Brain microvascular endothelial cell (primary cell): ENCODE measurements around the gene ACACA.

Source experiments
- DNase-seq: peaks from one replicate; pipeline ENCODE4 v3.0.0-alpha.2; 2020
- H3K27ac ChIP-seq: fragments of 250-450 bp; sonication (Bioruptor Pico); 2 replicates; pipeline ENCODE4 v1.5.1; 2020; ENCODE audit warnings: mild to moderate bottlenecking, moderate library complexity
- H3K27me3 ChIP-seq: fragments of 250-450 bp; sonication (Bioruptor Pico); replicated peaks from 2 replicates; pipeline ENCODE4 v1.5.1; 2020; ENCODE audit warnings: mild to moderate bottlenecking
- H3K36me3 ChIP-seq: fragments of 250-450 bp; sonication (Bioruptor Pico); replicated peaks from 2 replicates; pipeline ENCODE4 v1.5.1; 2020; ENCODE audit warnings: mild to moderate bottlenecking
- H3K4me3 ChIP-seq: 2 replicates; pipeline ENCODE4 v1.5.1; 2011; ENCODE audit warnings: low read depth, mild to moderate bottlenecking, control low read depth, low read length, moderate library complexity
- CTCF ChIP-seq: IDR thresholded peaks from 2 replicates; pipeline ENCODE4 v1.5.1; 2011; ENCODE audit warnings: low read depth, mild to moderate bottlenecking, moderate library complexity, low read length, control low read depth, inconsistent platforms; ENCODE audit errors: missing control alignments
- in situ Hi-C: cut with HindIII; loops from 2 replicates; pipeline ENCODE4 v1.10.0; 2017; ENCODE audit warnings: low sequenced_read_pairs, low pct_ligation_motif_present

ACACA gene

DNA sequence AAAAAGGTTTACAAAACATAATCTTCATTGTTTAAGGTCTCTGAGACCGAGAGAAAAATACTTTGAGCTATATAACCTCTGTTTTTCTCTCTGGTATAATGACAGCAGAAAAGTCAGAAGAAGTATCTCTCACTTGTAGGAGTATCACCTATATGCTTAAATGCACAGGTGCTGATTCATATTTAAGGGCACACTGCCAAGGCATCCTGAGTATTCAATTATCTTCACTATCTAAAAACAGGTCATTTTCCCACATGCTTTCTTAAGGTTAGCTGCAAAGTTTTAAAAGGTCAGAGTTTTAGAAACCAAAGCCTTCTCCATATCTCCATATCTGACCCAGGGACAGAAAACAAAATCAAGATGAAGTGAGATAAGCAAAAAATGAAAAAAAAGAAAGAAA, 130.2 kb downstream of the ACACA start:
- Histone ChIP-seq H3K36me3 (peaks cover 12% of the 10 kb centered on the region), H3K4me3 (no peak overlapping the region), H3K27me3 (no peaks in the 10 kb centered on the region), H3K27ac (no peak overlapping the region)
- TF ChIP-seq CTCF, result no peak
- in situ Hi-C loops, result no loop called here
- no peak for DNase-seq

DNA sequence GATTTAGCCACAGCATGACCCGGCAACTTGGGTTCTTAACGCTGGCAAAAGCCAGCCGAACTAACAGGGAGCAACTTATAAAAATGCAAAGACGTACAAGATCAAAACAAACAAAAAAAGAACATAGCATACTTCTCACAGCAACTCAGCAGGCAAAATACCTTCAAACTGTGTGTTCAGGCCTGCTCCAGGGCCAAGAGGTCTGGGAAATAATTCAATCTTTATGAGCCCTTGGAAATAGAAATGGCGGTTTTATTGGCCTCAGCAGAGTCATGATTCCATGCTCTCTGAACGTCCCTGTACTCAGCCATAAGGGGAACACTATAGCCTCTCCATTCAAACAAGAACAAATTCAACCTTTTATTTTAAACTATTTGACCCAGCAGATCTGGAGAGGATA, 132.2 kb downstream of the ACACA start:
- no peak for TF ChIP-seq CTCF
- no peak for DNase-seq
- H3K27me3 ChIP-seq, result no peaks in the 10 kb centered on the region
- no peak overlapping the region for H3K4me3 ChIP-seq
- in situ Hi-C loops, result no loop called here
- no peak overlapping the region for H3K27ac ChIP-seq
- peaks cover 11% of the 10 kb centered on the region for H3K36me3 ChIP-seq

DNA sequence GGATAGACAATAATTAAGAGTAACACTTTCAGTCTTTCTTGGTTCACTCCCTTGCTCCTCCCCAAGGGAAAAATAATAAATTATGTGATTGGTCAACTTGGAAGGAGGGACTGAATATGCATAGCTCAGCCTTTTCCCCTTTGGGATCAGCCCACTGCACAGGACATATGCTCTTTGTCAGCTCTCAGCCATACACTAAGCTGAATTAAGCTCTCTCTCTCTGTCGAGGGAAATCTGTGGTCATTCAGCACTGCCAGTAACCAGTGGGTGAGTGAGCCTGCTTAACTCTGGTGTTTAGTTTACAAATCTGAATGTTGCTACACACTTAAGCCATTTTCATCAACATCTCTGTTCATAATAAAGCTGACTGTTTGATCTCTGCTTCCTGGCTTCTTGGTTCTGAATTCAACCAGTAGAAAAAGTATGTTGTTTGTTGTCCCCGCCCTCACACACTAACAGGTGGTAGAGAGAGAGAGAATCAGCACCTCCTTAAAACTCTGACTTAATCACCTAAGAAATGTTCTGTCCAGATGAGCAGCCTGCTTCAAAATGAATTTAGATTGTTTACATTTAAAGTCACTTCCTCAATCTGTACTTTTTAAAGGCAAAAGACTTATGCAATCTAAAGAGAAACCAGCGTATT, 133.1 kb downstream of the ACACA start:
- in situ Hi-C loops, result no loop called here
- TF ChIP-seq CTCF, result no peak
- DNase-seq, result no peak
- Histone ChIP-seq H3K27me3 (no peaks in the 10 kb centered on the region), H3K4me3 (no peak overlapping the region), H3K36me3 (peaks cover 11% of the 10 kb centered on the region), H3K27ac (no peak overlapping the region)

GRCh38 chr17:37265446-37266173, 141.0 kb downstream of the ACACA start:
- H3K36me3 ChIP-seq, result peaks cover 40% of the 10 kb centered on the region
- DNase-seq, result no peak
- no peaks in the 10 kb centered on the region for H3K27me3 ChIP-seq
- no peak overlapping the region for H3K4me3 ChIP-seq
- in situ Hi-C loops, result no loop called here
- no peak overlapping the region for H3K27ac ChIP-seq
- no peak for TF ChIP-seq CTCF

GRCh38 chr17:37261286-37261685, 145.3 kb downstream of the ACACA start:
- H3K27me3 ChIP-seq, result no peaks in the 10 kb centered on the region
- no peak overlapping the region for H3K4me3 ChIP-seq
- in situ Hi-C loops, result no loop called here
- no peak overlapping the region for H3K27ac ChIP-seq
- DNase-seq, result peak; percentile 10
- no peak for TF ChIP-seq CTCF
- H3K36me3 ChIP-seq, result peaks cover 29% of the 10 kb centered on the region
